ENCODE measurements around the gene AP1S1.

Gene AP1S1

DNA sequence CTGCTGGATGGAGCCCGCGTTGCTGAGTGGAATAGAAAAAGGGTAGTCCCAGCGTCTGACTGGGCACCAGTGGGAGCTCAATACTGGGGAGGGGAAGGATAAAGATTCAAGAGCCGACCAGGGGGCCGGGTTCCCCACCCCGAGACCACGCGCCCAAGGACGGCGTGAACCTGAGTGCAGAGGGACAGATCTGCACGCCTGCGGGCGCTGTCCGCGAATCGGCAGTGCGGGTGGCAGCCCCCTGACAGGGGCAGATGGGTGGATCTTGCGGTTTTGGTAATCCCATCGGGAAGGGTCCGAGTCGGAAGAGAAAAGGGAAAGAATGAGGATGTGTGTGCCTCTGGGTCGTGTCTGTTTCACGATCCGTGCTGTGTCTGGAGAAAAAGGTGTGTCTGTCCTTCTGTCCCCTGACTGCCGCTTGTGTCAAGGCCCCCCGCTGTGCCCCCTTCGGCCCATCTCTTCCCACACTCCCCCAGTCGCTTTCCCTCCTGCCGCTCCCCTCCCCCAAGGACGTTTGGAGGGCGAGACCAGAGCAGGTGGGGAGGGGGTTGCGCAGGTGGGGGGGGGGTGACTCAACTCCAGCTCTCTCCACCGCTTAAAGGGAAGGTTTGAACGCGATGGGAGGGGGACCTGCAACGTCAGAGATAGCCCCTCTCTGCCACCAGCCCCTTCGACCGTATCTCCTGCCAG is 11.8 kb downstream of the AP1S1 start:
- no peak for DNase-seq (ENCODE audit: low read depth, low spot score)
- Histone ChIP-seq H3K9me3 (ENCODE audit: control insufficient read depth, insufficient read depth, low read length) (no peaks in the 10 kb centered on the region), H3K27ac (ENCODE audit: low read length) (no peak overlapping the region), H3K4me3 (ENCODE audit: low read length) (peak overlapping the region; percentile 16; the same call in 1 of the 2 replicates), H3K27me3 (ENCODE audit: control insufficient read depth, insufficient read depth, low read length) (peaks cover 28% of the 10 kb centered on the region), H3K36me3 (ENCODE audit: control insufficient read depth, insufficient read depth, low read length) (no peaks in the 10 kb centered on the region), H3K4me1 (ENCODE audit: control insufficient read depth, insufficient read depth, low read length) (peaks cover 17% of the 10 kb centered on the region)
- WGBS (ENCODE audit: insufficient coverage, insufficient read length), result no CpG with 5 or more reads among the region's 38 CpGs

GRCh38 chr7:101166648-101166908 is 12.3 kb downstream of the AP1S1 start:
- Histone ChIP-seq H3K4me1 (ENCODE audit: control insufficient read depth, insufficient read depth, low read length) (peaks cover 17% of the 10 kb centered on the region), H3K4me3 (ENCODE audit: low read length) (peak overlapping the region; percentile 16; the same call in 1 of the 2 replicates), H3K36me3 (ENCODE audit: control insufficient read depth, insufficient read depth, low read length) (no peaks in the 10 kb centered on the region), H3K27me3 (ENCODE audit: control insufficient read depth, insufficient read depth, low read length) (peaks cover 33% of the 10 kb centered on the region), H3K9me3 (ENCODE audit: control insufficient read depth, insufficient read depth, low read length) (no peaks in the 10 kb centered on the region), H3K27ac (ENCODE audit: low read length) (no peak overlapping the region)
- no CpG with 5 or more reads among the region's 11 CpGs for WGBS (ENCODE audit: insufficient coverage, insufficient read length)
- no peak for DNase-seq (ENCODE audit: low read depth, low spot score)

GRCh38 chr7:101166909-101167644 is 12.8 kb downstream of the AP1S1 start:
- DNase-seq (ENCODE audit: low read depth, low spot score), result no peak
- Histone ChIP-seq H3K9me3 (ENCODE audit: control insufficient read depth, insufficient read depth, low read length) (no peaks in the 10 kb centered on the region), H3K27ac (ENCODE audit: low read length) (no peak overlapping the region), H3K4me1 (ENCODE audit: control insufficient read depth, insufficient read depth, low read length) (peaks cover 20% of the 10 kb centered on the region), H3K36me3 (ENCODE audit: control insufficient read depth, insufficient read depth, low read length) (no peaks in the 10 kb centered on the region), H3K4me3 (ENCODE audit: low read length) (peak overlapping the region; percentile 16; the same call in 1 of the 2 replicates), H3K27me3 (ENCODE audit: control insufficient read depth, insufficient read depth, low read length) (peaks cover 38% of the 10 kb centered on the region)
- no CpG with 5 or more reads among the region's 19 CpGs for WGBS (ENCODE audit: insufficient coverage, insufficient read length)

DNA sequence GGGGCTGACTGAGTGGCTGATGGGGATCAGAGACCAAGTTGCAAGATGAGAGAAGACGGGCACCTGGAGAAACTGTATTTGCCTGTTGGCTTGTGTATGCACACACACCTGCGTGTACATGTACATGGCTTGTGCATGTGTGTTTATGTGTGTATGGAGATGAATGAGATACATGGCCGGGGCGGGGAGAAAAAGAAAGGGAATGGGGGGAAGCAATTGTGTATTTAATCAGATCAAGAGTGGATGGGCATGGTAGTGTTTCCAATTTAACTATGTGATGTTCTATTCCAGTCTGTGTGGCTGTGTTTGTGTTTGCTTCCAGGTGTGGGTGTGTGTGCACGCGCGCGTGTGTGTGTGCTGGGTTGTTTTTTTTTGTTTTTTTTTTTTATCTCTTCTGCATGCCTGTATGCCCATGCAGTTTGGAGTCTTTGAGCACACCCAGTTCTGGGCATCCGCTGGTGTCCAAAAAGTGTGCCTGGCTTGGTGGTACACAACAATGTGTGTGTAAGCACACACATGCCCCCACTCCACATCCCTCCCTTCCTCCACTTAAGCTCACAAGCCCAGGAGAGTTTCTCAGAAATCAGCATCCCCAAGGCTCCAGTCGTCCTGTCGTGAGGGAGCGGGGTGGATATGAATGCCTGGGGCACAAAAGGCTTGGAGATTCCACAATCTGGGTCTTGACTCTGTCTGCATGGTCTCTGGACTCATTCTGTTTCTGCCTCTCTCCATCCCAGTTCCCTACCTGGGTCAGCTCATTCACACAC is 13.6 kb downstream of the AP1S1 start:
- Histone ChIP-seq H3K4me1 (ENCODE audit: control insufficient read depth, insufficient read depth, low read length) (peaks cover 24% of the 10 kb centered on the region), H3K9me3 (ENCODE audit: control insufficient read depth, insufficient read depth, low read length) (no peaks in the 10 kb centered on the region), H3K4me3 (ENCODE audit: low read length) (no peak overlapping the region), H3K27ac (ENCODE audit: low read length) (no peak overlapping the region), H3K27me3 (ENCODE audit: control insufficient read depth, insufficient read depth, low read length) (peaks cover 45% of the 10 kb centered on the region), H3K36me3 (ENCODE audit: control insufficient read depth, insufficient read depth, low read length) (no peaks in the 10 kb centered on the region)
- no CpG with 5 or more reads among the region's 12 CpGs for WGBS (ENCODE audit: insufficient coverage, insufficient read length)
- no peak for DNase-seq (ENCODE audit: low read depth, low spot score)

DNA sequence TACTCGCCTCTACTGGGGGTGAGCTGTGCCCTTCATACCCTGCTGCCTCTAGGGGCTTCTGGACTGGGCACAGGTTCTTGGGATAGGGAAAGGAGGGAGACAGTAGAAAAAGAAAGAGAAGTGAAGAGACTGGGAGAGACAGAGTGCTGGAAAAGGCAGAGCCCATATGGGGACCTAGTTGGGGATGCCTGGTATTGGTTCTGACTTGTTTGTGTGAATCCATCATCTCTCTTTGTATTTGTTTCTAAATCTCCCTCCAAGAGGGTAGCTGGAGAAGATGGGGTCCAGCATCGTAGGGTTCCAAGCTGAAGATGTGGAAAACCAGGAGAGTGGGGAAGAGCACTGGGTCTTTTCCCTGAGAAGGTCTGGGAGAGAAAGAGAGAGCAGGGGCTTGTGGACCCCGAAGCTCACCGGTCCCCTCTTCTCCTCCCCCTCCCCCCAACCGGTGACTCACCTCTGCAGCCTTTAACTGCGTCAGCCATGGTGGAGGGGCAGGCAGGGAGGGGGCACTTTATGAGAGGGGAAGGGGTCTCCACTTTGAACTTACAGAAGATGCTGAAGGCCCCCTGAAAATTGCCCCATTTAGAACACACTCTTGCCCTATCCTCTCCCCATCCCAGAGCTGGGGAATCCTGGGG is 14.3 kb downstream of the AP1S1 start:
- Histone ChIP-seq H3K36me3 (ENCODE audit: control insufficient read depth, insufficient read depth, low read length) (no peaks in the 10 kb centered on the region; the same call in 1 of the 2 replicates), H3K27me3 (ENCODE audit: control insufficient read depth, insufficient read depth, low read length) (peaks cover 52% of the 10 kb centered on the region), H3K27ac (ENCODE audit: low read length) (no peak overlapping the region), H3K9me3 (ENCODE audit: control insufficient read depth, insufficient read depth, low read length) (no peaks in the 10 kb centered on the region), H3K4me3 (ENCODE audit: low read length) (no peak overlapping the region), H3K4me1 (ENCODE audit: control insufficient read depth, insufficient read depth, low read length) (peaks cover 29% of the 10 kb centered on the region)
- DNase-seq (ENCODE audit: low read depth, low spot score), result no peak
- WGBS (ENCODE audit: insufficient coverage, insufficient read length), result no CpG with 5 or more reads among the region's 6 CpGs

GRCh38 chr7:101169110-101169837 is 15.0 kb downstream of the AP1S1 start:
- no peak for DNase-seq (ENCODE audit: low read depth, low spot score)
- H3K9me3 ChIP-seq (ENCODE audit: control insufficient read depth, insufficient read depth, low read length), result no peaks in the 10 kb centered on the region
- WGBS (ENCODE audit: insufficient coverage, insufficient read length), result no CpG with 5 or more reads among the region's 18 CpGs
- H3K27me3 ChIP-seq (ENCODE audit: control insufficient read depth, insufficient read depth, low read length), result peaks cover 54% of the 10 kb centered on the region
- H3K4me3 ChIP-seq (ENCODE audit: low read length), result peak overlapping the region; percentile 11; the same call in 1 of the 2 replicates
- no peak overlapping the region for H3K27ac ChIP-seq (ENCODE audit: low read length)
- H3K36me3 ChIP-seq (ENCODE audit: control insufficient read depth, insufficient read depth, low read length), result no peaks in the 10 kb centered on the region; the same call in 1 of the 2 replicates
- peaks cover 29% of the 10 kb centered on the region for H3K4me1 ChIP-seq (ENCODE audit: control insufficient read depth, insufficient read depth, low read length)

GRCh38 chr7:101169838-101170551 is 15.7 kb downstream of the AP1S1 start:
- Histone ChIP-seq H3K27ac (ENCODE audit: low read length) (no peak overlapping the region), H3K9me3 (ENCODE audit: control insufficient read depth, insufficient read depth, low read length) (no peaks in the 10 kb centered on the region), H3K4me3 (ENCODE audit: low read length) (peak overlapping the region; percentile 11; the same call in 1 of the 2 replicates), H3K36me3 (ENCODE audit: control insufficient read depth, insufficient read depth, low read length) (no peaks in the 10 kb centered on the region; the same call in 1 of the 2 replicates), H3K4me1 (ENCODE audit: control insufficient read depth, insufficient read depth, low read length) (peaks cover 29% of the 10 kb centered on the region), H3K27me3 (ENCODE audit: control insufficient read depth, insufficient read depth, low read length) (peaks cover 51% of the 10 kb centered on the region)
- no CpG with 5 or more reads among the region's 33 CpGs for WGBS (ENCODE audit: insufficient coverage, insufficient read length)
- no peak for DNase-seq (ENCODE audit: low read depth, low spot score)

GRCh38 chr7:101170617-101171441 is 16.6 kb downstream of the AP1S1 start:
- no peak overlapping the region for H3K4me3 ChIP-seq (ENCODE audit: low read length)
- no CpG with 5 or more reads among the region's 17 CpGs for WGBS (ENCODE audit: insufficient coverage, insufficient read length)
- no peak for DNase-seq (ENCODE audit: low read depth, low spot score)
- H3K27me3 ChIP-seq (ENCODE audit: control insufficient read depth, insufficient read depth, low read length), result peaks cover 55% of the 10 kb centered on the region
- no peaks in the 10 kb centered on the region for H3K9me3 ChIP-seq (ENCODE audit: control insufficient read depth, insufficient read depth, low read length)
- H3K36me3 ChIP-seq (ENCODE audit: control insufficient read depth, insufficient read depth, low read length), result no peaks in the 10 kb centered on the region; the same call in 1 of the 2 replicates
- H3K4me1 ChIP-seq (ENCODE audit: control insufficient read depth, insufficient read depth, low read length), result peaks cover 27% of the 10 kb centered on the region
- H3K27ac ChIP-seq (ENCODE audit: low read length), result no peak overlapping the region

- WGBS (ENCODE audit: insufficient coverage, insufficient read length), result no CpG with 5 or more reads among the region's 13 CpGs
- Histone ChIP-seq H3K4me3 (ENCODE audit: low read length) (no peak overlapping the region; the same call in 1 of the 2 replicates), H3K4me1 (ENCODE audit: control insufficient read depth, insufficient read depth, low read length) (peaks cover 27% of the 10 kb centered on the region), H3K36me3 (ENCODE audit: control insufficient read depth, insufficient read depth, low read length) (no peaks in the 10 kb centered on the region; the same call in 1 of the 2 replicates), H3K9me3 (ENCODE audit: control insufficient read depth, insufficient read depth, low read length) (no peaks in the 10 kb centered on the region), H3K27me3 (ENCODE audit: control insufficient read depth, insufficient read depth, low read length) (peaks cover 56% of the 10 kb centered on the region), H3K27ac (ENCODE audit: low read length) (no peak overlapping the region)
- DNase-seq (ENCODE audit: low read depth, low spot score), result no peak
Measured at GRCh38 chr7:101171442-101171837, 17.2 kb downstream of the AP1S1 start.
